Measurements from ENCODE around the gene ZDHHC3.

DNA sequence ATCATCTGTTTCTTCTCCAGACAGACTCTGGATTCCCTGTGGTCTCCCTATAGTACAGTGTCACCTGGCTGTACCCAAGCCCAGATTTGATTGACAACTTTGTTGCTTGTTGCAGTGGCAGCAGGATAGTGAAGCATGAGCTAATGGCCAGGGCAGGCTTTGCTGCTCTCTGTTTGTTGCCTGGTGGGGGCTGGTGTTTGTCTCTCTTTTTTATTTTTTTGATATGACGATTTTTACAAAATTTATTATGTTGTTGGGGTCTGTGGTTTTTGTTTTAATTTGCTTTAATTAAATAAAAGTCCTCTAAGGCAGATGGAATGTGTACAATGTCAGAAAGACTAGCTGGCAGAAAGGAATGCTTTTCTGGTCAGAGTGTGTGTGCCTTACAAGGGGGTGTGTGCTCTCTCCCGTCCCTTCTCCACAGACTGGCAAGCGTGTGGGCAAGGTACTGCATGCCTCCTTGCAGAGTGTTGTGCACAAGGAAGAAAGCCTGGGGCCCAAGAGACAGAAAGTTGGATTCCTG, 34.9 kb upstream of the ZDHHC3 start:
- TF ChIP-seq CTCF (conservative IDR thresholded peaks at IDR 0.05 in 1 of 2, IDR thresholded peaks at IDR 0.05 in 1 of 2; ENCODE audit: extremely low read depth in 1 of 2, insufficient read depth in 1 of 2, low read depth in 1 of 2, low read length in 2 of 2) (peak; percentile 14), EZH2 (IDR thresholded peaks at IDR 0.05; ENCODE audit: borderline replicate concordance, low read length) (no peak)
